DMS153 treated with DMSO at 0.1 percent for 48 hours (cell line): ENCODE measurements around the gene CRTAC1.

Experiments used
- DNase-seq: peaks from one replicate; lab custom pipeline; 2025; ENCODE audit not compliant: unreplicated experiment; lab: John Stamatoyannopoulos, UW

CRTAC1 gene

GRCh38 chr10:97974526-97975525 lies 55.6 kb downstream of the CRTAC1 start:
- no peak for DNase-seq

- no peak for DNase-seq
These were observed 56.3 kb downstream of the CRTAC1 start for GRCh38 chr10:97974100-97974499.

- DNase-seq, result no peak
These were observed 60.8 kb downstream of the CRTAC1 start for GRCh38 chr10:97969538-97970079.

GRCh38 chr10:97964748-97965147 lies 65.7 kb downstream of the CRTAC1 start:
- DNase-seq, result no peak

GRCh38 chr10:97961945-97962344 lies 68.5 kb downstream of the CRTAC1 start:
- no peak for DNase-seq

- DNase-seq, result no peak
These were observed 70.0 kb downstream of the CRTAC1 start for GRCh38 chr10:97960269-97961056.

- DNase-seq, result no peak
These were observed 81.0 kb downstream of the CRTAC1 start for GRCh38 chr10:97949462-97949861.

- DNase-seq, result no peak
These were observed 81.6 kb downstream of the CRTAC1 start for GRCh38 chr10:97948822-97949221.

- no peak for DNase-seq
These were observed 85.6 kb downstream of the CRTAC1 start for GRCh38 chr10:97944772-97945171.

- no peak for DNase-seq
These were observed 87.1 kb downstream of the CRTAC1 start for GRCh38 chr10:97943294-97943693.

- no peak for DNase-seq
These were observed 89.9 kb downstream of the CRTAC1 start for GRCh38 chr10:97940534-97940933.

GRCh38 chr10:97939446-97939990 lies 90.9 kb downstream of the CRTAC1 start:
- DNase-seq, result no peak

GRCh38 chr10:97937928-97938327 lies 92.5 kb downstream of the CRTAC1 start:
- no peak for DNase-seq

- DNase-seq, result no peak
These were observed 93.4 kb downstream of the CRTAC1 start for GRCh38 chr10:97937054-97937453.

GRCh38 chr10:97936126-97936525 lies 94.3 kb downstream of the CRTAC1 start:
- no peak for DNase-seq

GRCh38 chr10:97932932-97933530 lies 97.4 kb downstream of the CRTAC1 start:
- no peak for DNase-seq

- no peak for DNase-seq
These were observed 99.4 kb downstream of the CRTAC1 start for GRCh38 chr10:97931041-97931440.

- no peak for DNase-seq
These were observed 101.5 kb downstream of the CRTAC1 start for GRCh38 chr10:97928897-97929296.

GRCh38 chr10:97927622-97928021 lies 102.8 kb downstream of the CRTAC1 start:
- no peak for DNase-seq

- no peak for DNase-seq
These were observed 104.4 kb downstream of the CRTAC1 start for GRCh38 chr10:97926055-97926454.
